Neural crest cell (in vitro differentiated cells): Measurements from ENCODE around the gene ST7. TPM values are rescaled to one million over a fixed set of nuclear protein-coding genes. Genes with fewer than 3 reads are reported as not detected.

Source experiments
- DNase-seq: peaks from one replicate; pipeline ENCODE4 v3.0.0; 2021; ENCODE audit warnings: low read depth, mixed read lengths, low spot score
- H3K27ac Mint-ChIP-seq: one replicate; pipeline ENCODE4 v1.8.0; 2021; ENCODE audit warnings: mild to moderate bottlenecking, mixed read lengths; ENCODE audit not compliant: unreplicated experiment
- H3K27me3 Mint-ChIP-seq: 2 replicates; pipeline ENCODE4 v1.8.0; 2021; ENCODE audit warnings: low read depth, mild to moderate bottlenecking, mixed read lengths
- H3K36me3 Mint-ChIP-seq: 2 replicates; pipeline ENCODE4 v1.8.0; 2021; ENCODE audit warnings: low read depth, mild to moderate bottlenecking, mixed read lengths
- H3K4me1 Mint-ChIP-seq: 2 replicates; pipeline ENCODE4 v1.8.0; 2021; ENCODE audit warnings: mixed read lengths
- H3K4me3 Mint-ChIP-seq: one replicate; pipeline ENCODE4 v1.8.0; 2021; ENCODE audit warnings: mild to moderate bottlenecking, mixed read lengths
- H3K9me3 Mint-ChIP-seq: 2 replicates; pipeline ENCODE4 v1.8.0; 2021; ENCODE audit warnings: mixed read lengths
- CTCF ChIP-seq: fragments of 200-600 bp; sonication (generic); conservative IDR thresholded peaks from 2 replicates; pipeline ENCODE4 v1.5.0; 2021; ENCODE audit warnings: antibody characterized with exemption, mild to moderate bottlenecking
- total RNA-seq: library from RNA; stranded (reverse); gene quantifications from 2 replicates; pipeline ENCODE4 v1.2.1, GENCODE V29; 2021

ST7 gene
- total RNA-seq, 1 donor from 2014 or later: 22.4 TPM

GRCh38 chr7:117200786-117201458, 247.6 kb downstream of the ST7 start:
- H3K27me3 Mint-ChIP-seq: no peaks in the 10 kb centered on the region
- H3K27ac Mint-ChIP-seq: no peak overlapping the region
- H3K9me3 Mint-ChIP-seq: peaks cover 2% of the 10 kb centered on the region
- no peak for DNase-seq
- H3K4me1 Mint-ChIP-seq: peaks cover 4% of the 10 kb centered on the region
- no peak for TF ChIP-seq CTCF
- H3K4me3 Mint-ChIP-seq: no peak overlapping the region
- peaks cover 4% of the 10 kb centered on the region for H3K36me3 Mint-ChIP-seq

- Mint-ChIP-seq H3K27me3 (no peaks in the 10 kb centered on the region), H3K36me3 (peaks cover 4% of the 10 kb centered on the region), H3K27ac (peak overlapping the region; percentile 81), H3K4me3 (no peak overlapping the region), H3K4me1 (peaks cover 3% of the 10 kb centered on the region), H3K9me3 (peaks cover 2% of the 10 kb centered on the region)
- no peak for TF ChIP-seq CTCF
- no peak for DNase-seq
Observed at GRCh38 chr7:117202511-117202910, 249.2 kb downstream of the ST7 start.

DNA sequence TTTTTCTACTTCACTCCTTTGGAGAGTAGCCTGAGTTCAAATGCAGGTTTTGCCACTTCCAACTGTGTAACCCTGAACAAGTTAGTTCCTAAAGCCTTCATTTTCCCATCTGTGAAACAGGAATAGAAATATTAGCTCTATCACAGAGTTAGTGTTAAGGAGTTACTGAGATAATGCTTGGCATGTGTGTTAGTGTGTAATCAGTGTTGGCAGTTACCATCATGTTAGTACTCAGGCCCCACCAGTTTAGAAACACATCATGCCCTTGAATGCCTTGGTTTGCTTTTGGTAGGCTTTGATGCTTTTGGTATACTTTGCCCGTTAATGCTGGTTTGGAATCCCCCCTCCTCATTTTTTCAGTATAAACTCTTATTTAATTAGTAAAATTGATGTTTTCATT, 249.9 kb downstream of the ST7 start:
- no peaks in the 10 kb centered on the region for H3K27me3 Mint-ChIP-seq
- H3K4me1 Mint-ChIP-seq: no peaks in the 10 kb centered on the region
- H3K9me3 Mint-ChIP-seq: peaks cover 2% of the 10 kb centered on the region
- H3K4me3 Mint-ChIP-seq: no peak overlapping the region
- H3K27ac Mint-ChIP-seq: no peak overlapping the region
- H3K36me3 Mint-ChIP-seq: peaks cover 4% of the 10 kb centered on the region
- no peak for DNase-seq
- TF ChIP-seq CTCF: no peak

- H3K27me3 Mint-ChIP-seq: no peaks in the 10 kb centered on the region
- TF ChIP-seq CTCF: no peak
- DNase-seq: no peak
- no peak overlapping the region for H3K27ac Mint-ChIP-seq
- H3K4me1 Mint-ChIP-seq: no peaks in the 10 kb centered on the region
- no peak overlapping the region for H3K4me3 Mint-ChIP-seq
- no peaks in the 10 kb centered on the region for H3K9me3 Mint-ChIP-seq
- peaks cover 11% of the 10 kb centered on the region for H3K36me3 Mint-ChIP-seq
Observed at GRCh38 chr7:117205873-117206272, 252.6 kb downstream of the ST7 start.

DNA sequence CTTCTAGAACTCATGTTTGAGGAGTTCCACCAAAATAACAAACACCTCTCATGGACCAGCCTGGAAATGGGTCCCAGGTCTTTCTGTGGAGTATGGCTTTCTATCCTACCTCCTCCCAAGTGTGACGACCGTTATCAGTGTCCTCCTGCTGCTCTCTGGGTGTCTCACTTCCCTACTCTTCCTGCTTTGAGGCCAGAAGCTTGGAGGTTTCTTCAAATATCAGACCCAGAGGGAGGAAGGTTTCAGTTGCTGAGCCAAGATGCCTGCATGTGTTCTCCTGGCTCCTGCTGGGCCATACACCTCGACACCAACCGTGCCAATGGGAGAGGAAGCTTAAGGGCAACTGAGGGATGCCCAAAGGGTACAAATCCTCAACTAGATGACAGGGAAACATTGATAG, 255.0 kb downstream of the ST7 start:
- Mint-ChIP-seq H3K4me1 (no peaks in the 10 kb centered on the region), H3K27me3 (no peaks in the 10 kb centered on the region), H3K4me3 (no peak overlapping the region), H3K36me3 (peaks cover 7% of the 10 kb centered on the region), H3K27ac (no peak overlapping the region), H3K9me3 (no peaks in the 10 kb centered on the region)
- TF ChIP-seq CTCF: no peak
- DNase-seq: no peak
